HG02970 (cell line): Measurements from ENCODE around the gene TRIM64C.
"Not testable (repeated sequence)": the region's sequence is repeated elsewhere in the genome, so short reads cannot be mapped to it uniquely, and the experiment has no call there.

ENCODE experiments used
- ATAC-seq: cut with Tn5 transposase; IDR thresholded peaks from one replicate; pipeline ENCODE4 v1.9.1; 2021; ENCODE audit warnings: mild to moderate bottlenecking, moderate library complexity, moderate number of reproducible peaks; ENCODE audit not compliant: unreplicated experiment, low FRiP score

TRIM64C gene, protein sequence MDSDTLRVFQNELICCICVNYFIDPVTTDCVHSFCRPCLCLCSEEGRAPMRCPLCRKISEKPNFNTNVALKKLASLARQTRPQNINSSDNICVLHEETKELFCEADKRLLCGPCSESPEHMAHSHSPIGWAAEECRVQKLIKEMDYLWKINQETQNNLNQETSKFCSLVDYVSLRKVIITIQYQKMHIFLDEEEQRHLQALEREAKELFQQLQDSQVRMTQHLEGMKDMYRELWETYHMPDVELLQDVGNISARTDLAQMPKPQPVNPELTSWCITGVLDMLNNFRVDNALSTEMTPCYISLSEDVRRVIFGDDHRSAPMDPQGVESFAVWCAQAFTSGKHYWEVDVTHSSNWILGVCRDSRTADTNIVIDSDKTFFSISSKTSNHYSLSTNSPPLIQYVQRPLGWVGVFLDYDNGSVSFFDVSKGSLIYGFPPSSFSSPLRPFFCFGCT

DNA sequence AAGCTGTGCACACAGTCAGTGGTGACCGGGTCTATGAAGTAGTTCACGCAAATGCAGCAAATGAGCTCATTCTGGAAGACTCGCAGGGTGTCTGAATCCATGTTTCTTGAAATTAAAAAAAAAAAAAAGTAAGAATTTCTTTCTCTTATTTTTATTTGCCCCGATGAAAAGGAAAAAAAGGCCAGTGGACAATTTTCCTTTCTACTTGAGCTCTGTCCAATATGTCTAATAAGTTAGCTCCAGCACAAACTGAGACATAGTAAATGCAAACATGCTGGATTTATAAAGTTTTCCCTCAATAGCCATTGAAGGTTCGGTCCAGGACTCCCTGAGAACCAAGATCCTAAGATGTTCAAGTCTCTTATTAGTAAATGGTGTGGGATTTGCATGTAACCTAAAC is at the start of gene TRIM64C:
TSS of gene TRIM64C (minus strand) at position 101 of the 400 bp plus-strand sequence. CDS start at position 101, 0 bp downstream.
- ATAC-seq = not testable (repeated sequence)

DNA sequence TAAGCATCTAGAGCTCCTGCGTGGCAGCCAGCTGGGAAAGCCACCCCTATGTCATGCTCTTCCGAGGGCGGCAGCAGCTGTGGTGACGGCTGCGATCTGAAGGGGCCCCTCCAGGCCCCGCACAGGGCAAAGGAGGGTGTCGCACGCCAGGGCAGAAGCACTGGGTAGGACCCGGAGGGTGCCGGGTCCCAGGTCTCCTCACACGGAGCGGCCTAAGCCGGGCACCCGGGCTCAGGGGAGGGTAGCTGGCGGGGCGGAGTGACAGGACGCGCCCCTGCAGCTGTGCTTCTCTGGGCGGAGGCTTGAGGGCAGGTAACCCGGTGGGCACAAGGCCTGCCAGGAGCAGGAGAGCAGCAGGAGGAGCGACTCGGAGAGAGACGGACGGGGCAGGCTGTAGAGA is 43.4 kb upstream of the TRIM64C start:
- not testable (repeated sequence) for ATAC-seq

DNA sequence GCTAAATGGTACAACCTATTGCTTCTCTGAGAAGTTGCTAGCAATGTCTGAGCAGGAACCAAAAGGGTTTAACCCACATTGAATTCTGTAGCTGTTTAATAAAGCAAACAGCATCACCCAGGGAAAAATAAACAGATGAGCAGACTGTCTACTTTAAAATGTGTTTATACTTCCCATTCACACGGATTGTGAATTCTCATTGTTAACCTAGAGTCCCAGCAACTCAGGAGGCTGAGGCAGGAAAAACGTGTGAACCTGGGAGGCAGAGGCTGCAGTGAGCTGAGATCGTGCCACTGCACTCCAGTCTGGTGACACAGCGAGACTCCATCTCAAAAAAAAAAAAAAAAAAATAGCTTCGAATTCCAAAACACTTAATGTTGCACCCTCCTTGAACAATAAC is 11.0 kb upstream of the TRIM64C start:
- ATAC-seq = not testable (repeated sequence)

DNA sequence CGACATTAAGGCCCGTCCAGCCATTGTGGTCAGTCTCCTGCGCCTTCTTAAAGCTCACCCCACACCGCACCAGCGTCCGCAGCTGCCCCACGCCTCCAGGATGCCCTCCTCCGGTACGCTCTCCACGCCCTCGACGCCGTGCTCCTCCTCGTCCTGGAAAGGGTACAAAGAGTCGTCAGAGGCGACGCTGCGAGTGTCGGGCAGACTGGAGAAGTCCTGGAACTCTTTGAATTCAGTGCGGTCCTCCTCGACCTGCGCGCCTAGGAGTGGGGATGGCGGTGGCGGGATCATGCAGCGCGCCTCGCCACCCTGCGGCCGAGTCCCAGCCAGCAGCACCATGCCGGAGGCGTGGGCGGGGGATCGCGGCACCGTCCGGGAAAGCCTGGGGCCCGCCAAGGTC is 9.1 kb downstream of the TRIM64C start:
- not testable (repeated sequence) for ATAC-seq

DNA sequence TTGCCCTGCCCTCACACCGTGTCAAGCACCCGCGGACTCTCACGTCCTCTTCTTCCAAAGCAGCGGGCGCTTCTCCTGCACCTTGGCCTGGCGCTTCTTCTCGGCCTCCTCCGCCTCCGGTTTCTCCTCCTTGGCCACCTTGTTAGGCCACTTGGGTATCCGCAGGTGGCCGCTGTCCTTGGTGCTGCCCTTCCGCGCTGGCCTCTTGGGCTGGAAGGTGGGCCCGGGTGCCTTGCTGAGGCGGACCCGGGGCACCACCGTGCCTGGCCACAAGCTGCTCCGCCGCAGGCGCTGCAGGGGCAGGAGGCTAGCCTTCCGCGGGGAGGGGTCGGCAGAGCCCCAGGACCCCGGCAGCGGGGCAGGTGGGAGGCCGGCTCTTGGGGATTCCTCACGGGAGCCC is 10.7 kb downstream of the TRIM64C start:
- ATAC-seq = not testable (repeated sequence)

DNA sequence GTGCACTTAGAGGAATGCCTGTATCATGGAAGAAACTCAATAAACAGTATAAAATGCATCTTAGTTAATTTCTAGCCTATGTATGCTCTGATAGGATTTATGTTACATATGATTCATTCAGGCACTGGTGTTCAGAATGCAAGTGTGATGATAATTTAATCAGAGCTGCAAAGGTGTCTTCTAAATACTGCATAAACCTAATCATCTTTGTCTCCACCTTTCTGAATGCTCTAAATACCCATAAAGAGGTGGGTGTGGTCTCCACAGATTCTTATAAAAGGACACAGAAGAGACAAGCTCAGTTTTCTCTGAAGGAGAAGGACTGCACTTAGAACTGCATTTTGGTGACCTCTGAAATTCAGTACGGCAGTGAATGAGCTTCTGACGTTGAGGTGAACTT is 30.4 kb downstream of the TRIM64C start, which contains the start of gene TRIM49B:
TSS of gene TRIM49B (plus strand) at position 301 of the 400 bp plus-strand sequence. CDS start 2,777 bp downstream, outside the sequence.
- not testable (repeated sequence) for ATAC-seq
